Activated CD8-positive, alpha-beta memory T cell treated with anti-CD3 and anti-CD28 coated beads for 36 hours (primary cell): ENCODE results near the gene B4GALNT2. TPM values are rescaled to one million over a fixed set of nuclear protein-coding genes. Genes with fewer than 3 reads are reported as not detected.

ENCODE experiments used
- CTCF ChIA-PET: fragments of 350-600 bp; sonication (Branson Sonifier 250); formaldehyde crosslinking; loops from one replicate; lab custom pipeline; 2021; ENCODE audit warnings: antibody characterized with exemption; lab: Charles Lee
- POLR2A ChIA-PET: fragments of 350-600 bp; sonication (Branson Sonifier 250); formaldehyde crosslinking; loops from one replicate; lab custom pipeline; 2021; ENCODE audit warnings: antibody characterized with exemption; lab: Charles Lee
- total RNA-seq, 2 experiments: library from RNA; stranded (reverse); gene quantifications; one replicate each; pipeline ENCODE4 v1.2.3, GENCODE V29; 2021

The B4GALNT2 gene
- total RNA-seq, 2 experiments from 2014 or later, result not detected

DNA sequence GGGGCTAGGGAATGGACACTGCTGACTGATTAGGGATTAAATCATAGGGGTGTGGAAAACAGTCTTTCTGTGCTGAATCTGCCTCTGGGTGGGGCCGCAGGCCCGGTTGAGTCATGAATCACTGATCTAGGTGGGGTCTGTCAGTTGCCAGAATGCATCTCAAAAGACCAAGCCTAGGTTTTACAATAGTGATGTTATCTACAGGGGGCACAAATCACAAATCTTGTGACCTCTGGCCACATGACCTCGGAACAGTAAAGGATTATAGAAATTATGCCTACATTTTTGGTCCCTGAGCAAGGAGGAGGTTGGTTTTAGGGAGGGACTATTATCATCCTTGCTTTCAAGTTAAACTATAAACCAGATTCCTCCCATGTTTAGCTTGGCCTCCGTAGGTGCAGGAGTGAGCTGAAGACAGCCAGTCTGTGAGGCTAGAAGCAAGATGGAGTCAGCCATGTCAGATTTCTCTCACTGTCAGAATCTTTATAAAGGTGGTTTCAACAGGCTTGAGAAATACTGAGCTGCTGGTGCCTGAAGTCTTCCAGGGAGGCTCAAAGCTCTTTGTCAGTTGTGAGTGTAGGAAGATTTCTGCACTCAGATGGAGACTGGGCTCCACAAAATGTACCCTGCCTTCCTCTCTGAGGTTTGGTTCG lies 64.9 kb downstream of the B4GALNT2 start:
- POLR2A ChIA-PET, result no interaction called here
- CTCF ChIA-PET, result interaction anchor here (0.6 to 2.6 kb wide), 2 partner anchors 30 to 110 kb away, joined by 3 to 9 read pairs; no protein-coding TSS in a partner anchor

DNA sequence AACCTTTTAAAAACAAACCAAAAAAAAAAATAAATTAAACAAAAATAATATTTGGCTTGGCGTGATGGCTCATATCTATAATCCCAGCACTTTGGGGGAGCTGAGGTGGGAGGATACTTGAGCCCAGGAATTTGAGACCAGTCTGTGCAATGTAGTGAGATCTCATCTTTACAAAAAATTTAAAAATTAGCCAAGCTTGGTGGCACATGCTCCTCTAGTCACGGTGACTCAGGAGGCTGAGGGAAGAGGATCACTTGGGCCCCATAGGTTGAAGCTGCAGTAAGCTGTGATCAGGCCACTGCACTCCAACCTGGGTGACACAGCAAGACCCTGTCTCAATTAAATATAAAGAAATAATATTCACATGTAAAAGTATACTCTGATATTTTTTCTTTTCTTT lies 65.6 kb downstream of the B4GALNT2 start:
- CTCF ChIA-PET, result interaction anchor here (0.6 to 2.6 kb wide), 2 partner anchors 29 to 109 kb away, joined by 3 to 9 read pairs; no protein-coding TSS in a partner anchor
- POLR2A ChIA-PET, result no interaction called here

DNA sequence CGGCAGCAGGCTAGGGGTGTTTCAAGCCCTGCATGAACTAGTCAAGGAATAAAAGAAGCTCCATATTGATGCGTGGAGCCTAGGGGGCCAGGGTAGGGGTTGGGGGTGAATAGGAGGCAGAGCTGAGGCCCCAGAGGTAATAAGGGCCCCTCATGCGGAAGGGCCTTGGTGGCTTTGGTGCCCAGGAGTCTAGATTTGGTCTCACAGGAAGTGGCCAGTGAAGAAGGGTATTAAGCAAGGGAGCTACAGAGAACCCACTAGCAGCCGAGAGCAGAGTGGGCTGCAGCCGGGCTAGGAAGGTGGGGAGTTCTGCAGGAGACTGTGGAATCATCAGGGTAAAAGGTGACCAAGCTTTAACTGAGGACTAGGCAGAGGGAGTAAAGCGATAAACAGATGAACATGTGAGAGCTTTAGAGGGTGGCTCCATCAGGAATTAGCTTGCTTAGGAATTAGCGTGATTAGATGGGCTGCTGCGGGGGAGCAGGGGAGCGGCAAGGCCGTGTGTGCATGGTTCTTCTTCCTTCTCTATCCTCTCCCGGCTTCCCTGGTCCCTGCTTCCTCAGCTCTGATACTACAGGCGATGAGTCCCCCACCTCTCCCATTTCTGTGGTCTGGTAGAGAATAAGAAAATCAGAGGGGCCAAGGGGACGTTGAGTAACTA lies 68.0 kb downstream of the B4GALNT2 start:
- CTCF ChIA-PET, result interaction anchor here (0.7 to 2.2 kb wide), 3 partner anchors 9 to 25 kb away, joined by 3 to 6 read pairs (median 3); no protein-coding TSS in a partner anchor
- POLR2A ChIA-PET, result interaction anchor here (1.1 kb wide), 1 partner anchor 8 kb away, joined by 3 read pairs; no protein-coding TSS in a partner anchor

DNA sequence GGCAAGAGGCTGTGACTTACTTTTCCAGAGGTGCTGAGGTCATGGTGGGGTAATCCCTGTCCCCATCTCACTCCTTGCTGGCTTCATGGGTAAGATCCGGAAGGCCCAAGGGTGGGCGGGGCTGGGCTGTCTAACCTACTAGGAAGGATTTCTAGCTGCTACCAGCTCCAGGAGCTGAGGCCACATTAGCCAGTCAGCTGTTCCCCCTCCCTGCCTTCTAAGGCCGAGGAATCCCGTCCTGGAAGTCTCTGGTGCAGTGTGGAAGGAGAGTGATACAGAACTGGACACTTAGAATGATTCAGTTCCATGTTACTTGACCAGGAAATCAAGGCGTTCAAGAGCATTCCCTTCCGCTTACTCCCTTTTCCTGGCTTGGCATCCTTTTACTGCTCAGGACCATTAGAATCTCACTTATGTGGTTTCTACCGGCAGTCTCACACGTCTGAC lies 68.9 kb downstream of the B4GALNT2 start:
- CTCF ChIA-PET, result no interaction called here
- POLR2A ChIA-PET, result no interaction called here

DNA sequence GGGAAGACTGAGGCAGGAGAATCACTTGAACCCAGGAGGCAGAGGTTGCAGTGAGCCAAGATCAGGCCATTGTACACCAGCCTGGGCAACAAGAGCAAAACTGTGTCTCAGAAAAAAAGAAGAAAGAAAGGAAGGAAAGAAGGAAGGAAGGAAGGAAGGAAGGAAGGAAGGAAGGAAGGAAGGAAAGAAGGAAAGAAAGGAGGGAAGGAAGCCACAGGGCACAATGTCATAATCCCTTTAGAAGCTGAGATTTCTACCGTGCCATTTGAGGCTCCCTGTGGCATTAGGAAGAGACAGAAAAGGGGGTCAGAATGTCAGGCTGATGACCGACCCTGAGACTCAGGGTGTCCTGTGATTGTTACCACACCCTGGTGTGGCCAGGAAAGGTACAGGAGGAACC lies 71.2 kb downstream of the B4GALNT2 start:
- ChIA-PET POLR2A (no interaction called here), CTCF (interaction anchor here (1.3 kb wide), 1 partner anchor 24 kb away, joined by 4 read pairs; no protein-coding TSS in a partner anchor)

DNA sequence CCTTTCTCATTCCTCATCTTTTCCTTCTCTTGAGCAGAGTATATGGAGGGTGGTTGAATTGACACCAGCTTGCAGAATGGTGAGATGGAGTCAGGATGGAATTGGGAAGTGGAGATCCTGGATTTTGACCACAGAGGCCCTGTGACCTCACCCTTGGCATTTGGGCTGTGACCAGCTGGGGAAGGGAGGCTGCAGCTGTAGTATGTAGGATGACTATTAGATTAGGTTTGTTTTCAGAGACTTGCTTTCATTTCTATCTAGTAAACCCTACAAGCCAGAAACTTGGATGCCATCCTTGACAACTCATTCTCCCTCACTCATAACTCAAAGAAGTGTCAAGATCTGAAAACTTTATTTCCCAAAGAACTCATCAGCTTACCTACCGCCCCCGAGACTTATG lies 71.9 kb downstream of the B4GALNT2 start:
- CTCF ChIA-PET, result interaction anchor here (0.8 to 1.3 kb wide), 2 partner anchors 14 to 23 kb away, joined by 3 to 4 read pairs; no protein-coding TSS in a partner anchor
- POLR2A ChIA-PET, result no interaction called here

DNA sequence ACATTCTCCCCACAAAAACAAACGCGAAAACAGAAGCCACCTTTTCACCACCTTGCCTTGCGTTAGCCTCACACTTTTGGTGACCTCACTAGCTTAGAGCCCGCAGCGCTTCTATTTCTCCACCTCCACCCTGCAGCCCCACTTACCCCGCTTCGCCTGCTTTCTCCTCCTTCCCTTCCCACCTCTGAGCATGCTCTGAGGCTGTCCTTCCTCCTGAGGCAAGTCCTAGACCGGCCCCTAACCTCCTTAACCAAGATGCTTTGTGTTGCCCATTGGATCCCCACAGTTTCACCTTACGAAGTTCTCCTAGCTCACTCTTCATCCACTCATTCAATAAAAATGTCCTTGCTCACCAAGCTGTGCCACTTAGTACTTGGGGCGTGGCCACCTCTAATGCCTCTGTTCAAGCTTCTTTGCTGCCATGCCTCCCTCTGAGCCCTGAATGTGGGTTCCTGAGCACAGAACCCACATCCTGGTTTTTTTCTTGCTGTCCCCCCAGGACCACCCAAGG lies 76.5 kb downstream of the B4GALNT2 start:
- POLR2A ChIA-PET, result interaction anchor here (0.5 to 2.7 kb wide), 8 partner anchors 9 to 152 kb away, joined by 3 to 17 read pairs (median 3); partner anchors contain the start of gene ZNF652

DNA sequence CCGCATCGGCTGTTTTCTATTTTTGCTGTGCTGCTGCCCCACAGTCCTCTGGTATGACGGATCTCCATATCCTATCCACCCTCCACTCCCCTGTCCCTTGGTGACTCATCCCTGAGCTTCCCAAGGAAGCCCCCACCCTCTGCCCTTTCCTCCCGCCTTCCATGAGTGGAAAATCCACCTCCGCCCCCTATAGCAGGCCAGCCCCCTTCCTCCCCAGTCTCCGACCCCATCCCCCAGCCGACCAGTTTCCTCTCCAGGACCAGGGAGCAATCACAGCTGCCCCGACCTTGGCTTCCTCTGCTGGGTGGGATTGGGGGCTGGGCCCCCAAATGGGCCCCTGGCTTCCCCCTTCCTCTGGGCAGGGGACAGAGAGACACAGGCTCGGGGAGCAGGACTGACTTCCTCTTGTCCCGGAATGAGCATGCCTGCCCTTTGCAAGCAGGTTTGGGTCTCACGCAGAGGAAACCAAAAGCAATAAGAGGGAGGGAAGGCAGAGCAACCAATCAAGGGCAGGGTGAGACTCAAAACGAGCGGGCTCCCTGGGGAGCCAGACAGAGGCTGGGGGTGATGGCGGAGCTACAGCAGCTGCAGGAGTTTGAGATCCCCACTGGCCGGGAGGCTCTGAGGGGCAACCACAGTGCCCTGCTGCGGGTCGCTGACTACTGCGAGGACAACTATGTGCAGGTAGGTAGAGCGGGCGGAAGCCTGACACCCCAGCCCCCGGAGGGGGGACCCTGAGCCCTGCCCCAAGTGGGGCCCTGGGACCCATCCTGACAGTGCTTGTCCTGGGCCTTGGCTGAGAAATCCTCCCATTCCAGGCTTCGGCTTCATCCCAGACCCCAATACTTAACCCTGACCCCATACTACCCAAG lies 77.8 kb downstream of the B4GALNT2 start, which contains the start of the genes ABI3 and GNGT2:
Gene ABI3 (plus strand): TSS at position 550 of the 872 bp plus-strand sequence. CDS start 18 bp downstream, at position 568.
Gene GNGT2 (minus strand): TSS at position 417 of the 872 bp plus-strand sequence. CDS start 3,152 bp downstream, outside the sequence.
- ChIA-PET CTCF (interaction anchor here (0.7 to 1.9 kb wide), 3 partner anchors 12 to 30 kb away, joined by 3 to 5 read pairs (median 4); no protein-coding TSS in a partner anchor), POLR2A (interaction anchor here (1.0 to 2.7 kb wide), 5 partner anchors 8 to 151 kb away, joined by 3 to 17 read pairs (median 5); partner anchors contain the start of gene ZNF652)

More for the DNA sequence above, 76.5 kb downstream of the B4GALNT2 start:
- CTCF ChIA-PET, result interaction anchor here (0.6 to 1.5 kb wide), 9 partner anchors 9 to 82 kb away, joined by 3 to 8 read pairs (median 4); no protein-coding TSS in a partner anchor

DNA sequence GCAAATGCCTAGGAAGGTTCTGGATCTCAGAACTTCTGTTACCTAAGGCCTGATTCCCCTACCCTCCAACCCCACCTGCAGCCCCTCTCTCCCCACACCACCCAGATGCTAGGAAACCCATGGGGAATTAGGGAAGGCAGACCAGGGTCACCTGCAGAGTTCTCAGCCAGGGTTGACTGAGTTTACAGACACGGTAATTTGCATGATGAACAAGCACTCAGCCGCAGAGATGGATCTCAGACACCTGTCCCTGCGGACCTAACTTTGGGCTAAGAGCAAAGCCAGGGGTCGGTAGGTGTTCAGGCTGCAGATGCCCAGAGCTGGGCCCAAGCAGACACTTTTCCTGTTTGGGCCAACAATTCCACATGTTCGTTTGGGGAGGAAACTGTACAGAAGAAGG lies 80.8 kb downstream of the B4GALNT2 start:
- CTCF ChIA-PET, result interaction anchor here (1.8 to 2.4 kb wide), 2 partner anchors 9 to 11 kb away, joined by 5 to 10 read pairs; no protein-coding TSS in a partner anchor
- POLR2A ChIA-PET, result no interaction called here

DNA sequence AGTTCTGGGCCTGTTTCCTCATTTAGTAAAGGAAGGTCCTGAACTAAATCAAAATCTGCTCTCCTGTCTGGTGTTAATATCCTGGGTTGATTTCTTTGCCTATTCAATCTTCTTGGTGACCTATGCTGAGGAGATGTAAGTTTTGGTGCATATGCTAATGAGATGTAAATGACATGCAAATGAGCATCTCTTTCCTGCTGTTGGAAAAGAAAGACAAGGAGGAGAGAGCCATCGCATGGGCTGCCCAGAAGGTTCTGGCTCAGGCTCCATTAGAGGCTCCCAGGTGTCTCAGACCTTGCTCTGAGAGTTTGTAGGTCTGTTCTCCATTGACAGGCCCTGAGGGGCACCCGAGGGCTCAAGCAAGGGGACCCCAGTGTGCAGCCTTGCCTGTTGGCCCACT lies 81.3 kb downstream of the B4GALNT2 start:
- POLR2A ChIA-PET, result no interaction called here
- CTCF ChIA-PET, result interaction anchor here (2.2 to 2.4 kb wide), 2 partner anchors 11 to 13 kb away, joined by 7 to 10 read pairs; no protein-coding TSS in a partner anchor

DNA sequence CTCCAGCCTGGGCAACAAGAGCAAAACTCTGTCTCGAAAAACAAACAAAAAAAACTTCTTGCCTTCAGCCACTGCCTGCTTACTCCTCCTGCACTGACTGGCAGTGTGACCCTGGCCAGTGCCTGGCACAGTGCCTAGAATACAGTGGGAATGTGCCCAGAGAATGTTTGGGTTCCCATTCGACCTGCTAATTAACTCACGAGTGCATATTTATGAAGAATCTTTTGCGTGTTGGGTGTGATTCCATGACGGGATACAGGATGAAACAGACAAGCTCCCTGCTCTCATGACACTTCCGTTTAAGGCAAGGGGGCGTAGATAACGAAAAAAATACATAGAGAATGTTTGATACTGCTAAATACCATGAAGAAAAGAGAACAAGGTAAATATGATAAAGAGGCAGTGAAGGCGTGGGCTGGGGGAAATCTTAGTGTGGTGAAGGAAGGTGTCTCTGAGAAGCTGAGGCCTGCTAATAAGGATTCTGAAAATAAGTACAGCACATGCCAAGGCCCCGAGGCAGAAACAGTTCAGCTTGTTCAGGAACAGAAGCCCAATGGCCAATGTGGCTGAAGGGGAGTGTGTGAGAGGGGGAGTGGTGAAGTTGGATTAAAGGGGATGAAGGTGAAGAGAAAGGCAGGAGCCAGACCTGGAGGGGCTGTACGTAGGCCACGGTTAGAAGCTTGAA lies 82.2 kb downstream of the B4GALNT2 start:
- CTCF ChIA-PET, result interaction anchor here (0.6 to 2.2 kb wide), 6 partner anchors 9 to 299 kb away, joined by 3 to 7 read pairs (median 4); no protein-coding TSS in a partner anchor
- POLR2A ChIA-PET, result interaction anchor here (0.7 to 1.1 kb wide), 2 partner anchors 9 to 1198 kb away, joined by 4 read pairs; no protein-coding TSS in a partner anchor

DNA sequence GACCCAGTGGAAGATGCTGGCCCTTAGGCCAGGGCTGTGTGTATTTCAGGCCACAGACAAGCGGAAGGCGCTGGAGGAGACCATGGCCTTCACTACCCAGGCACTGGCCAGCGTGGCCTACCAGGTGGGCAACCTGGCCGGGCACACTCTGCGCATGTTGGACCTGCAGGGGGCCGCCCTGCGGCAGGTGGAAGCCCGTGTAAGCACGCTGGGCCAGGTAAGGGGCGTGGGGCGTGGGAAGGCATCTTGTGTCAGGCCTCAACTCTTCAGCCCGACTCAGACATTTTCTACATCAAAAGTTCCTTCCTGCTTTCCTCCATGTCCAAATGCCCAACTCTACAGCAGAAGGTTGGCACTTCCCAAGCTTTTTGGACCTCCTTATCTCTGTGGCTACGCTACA lies 83.9 kb downstream of the B4GALNT2 start:
- POLR2A ChIA-PET, result no interaction called here
- CTCF ChIA-PET, result interaction anchor here (0.7 to 1.6 kb wide), 3 partner anchors 10 to 36 kb away, joined by 3 to 5 read pairs (median 4); no protein-coding TSS in a partner anchor

DNA sequence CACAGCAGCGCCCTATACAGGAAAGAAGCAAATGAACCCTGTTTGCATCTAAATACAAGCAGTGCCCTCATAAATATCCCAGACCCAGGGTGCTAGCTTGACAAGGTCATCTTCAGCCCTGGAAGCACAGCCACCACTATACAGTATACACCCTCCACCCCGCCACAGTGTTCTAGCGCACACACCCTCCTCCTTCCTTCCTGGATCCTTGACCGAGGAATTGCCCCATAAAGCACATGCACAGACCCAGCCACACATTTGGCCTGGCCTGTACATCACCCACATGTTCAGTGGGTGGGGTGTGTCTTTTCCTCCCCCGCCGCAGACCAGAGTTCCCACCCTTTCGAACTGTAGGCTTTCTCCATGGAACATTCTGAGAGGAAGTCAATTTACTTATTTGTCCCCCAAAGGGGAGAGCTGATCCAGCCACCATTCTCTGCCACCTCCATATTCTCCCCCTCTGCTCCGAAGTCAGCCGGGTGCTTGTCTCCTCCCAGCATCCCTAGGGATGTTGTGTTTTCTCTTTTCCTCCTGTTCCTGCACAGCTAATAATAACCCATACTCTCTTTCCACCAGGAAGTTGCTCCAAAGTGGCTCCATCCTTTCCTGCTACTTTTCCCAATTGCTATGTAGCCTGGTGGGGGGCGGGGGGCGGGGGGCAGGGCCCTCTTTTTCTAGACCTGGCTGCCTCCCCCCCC lies 84.5 kb downstream of the B4GALNT2 start:
- ChIA-PET POLR2A (interaction anchor here (2.1 kb wide), 1 partner anchor 8 kb away, joined by 17 read pairs; the partner anchor contains the start of genes ABI3 and GNGT2), CTCF (interaction anchor here (1.0 to 2.5 kb wide), 5 partner anchors 8 to 26 kb away, joined by 4 to 14 read pairs (median 5); no protein-coding TSS in a partner anchor)

DNA sequence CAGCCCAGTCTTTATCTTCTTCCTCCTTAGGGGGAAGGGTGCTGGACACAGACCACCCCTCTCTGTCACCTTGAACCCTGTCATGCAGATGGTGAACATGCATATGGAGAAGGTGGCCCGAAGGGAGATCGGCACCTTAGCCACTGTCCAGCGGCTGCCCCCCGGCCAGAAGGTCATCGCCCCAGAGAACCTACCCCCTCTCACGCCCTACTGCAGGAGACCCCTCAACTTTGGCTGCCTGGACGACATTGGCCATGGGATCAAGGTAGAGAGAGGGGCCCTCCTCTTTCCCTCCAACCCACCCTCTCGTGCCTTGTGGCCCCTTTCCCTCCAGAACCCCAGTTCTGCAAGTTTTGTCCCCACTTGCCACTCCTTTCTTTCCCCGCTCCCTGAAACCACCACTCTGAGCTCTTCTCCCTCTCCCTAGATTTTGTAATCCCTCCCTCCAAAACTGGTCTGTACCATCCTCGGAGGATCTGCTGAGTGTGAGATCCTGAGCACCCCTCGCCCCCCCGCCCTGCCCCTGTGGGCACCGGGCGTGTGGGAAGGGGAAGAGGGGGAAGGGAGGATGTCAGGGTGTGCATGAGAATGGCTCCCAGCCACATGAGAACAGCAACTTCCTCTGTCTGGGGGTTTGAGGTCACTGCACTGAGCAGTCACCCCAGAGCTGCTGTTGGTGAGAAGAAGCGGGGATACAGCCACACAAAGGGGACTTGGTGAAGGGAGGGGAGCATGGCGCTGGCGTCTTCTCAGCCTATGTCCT lies 85.3 kb downstream of the B4GALNT2 start:
- ChIA-PET POLR2A (interaction anchor here (1.1 to 2.1 kb wide), 3 partner anchors 8 to 26 kb away, joined by 4 to 17 read pairs (median 5); partner anchors contain the start of genes ABI3 and GNGT2), CTCF (interaction anchor here (0.6 to 2.5 kb wide), 6 partner anchors 8 to 272 kb away, joined by 4 to 14 read pairs (median 4); no protein-coding TSS in a partner anchor)
